Raji (cell line): ENCODE measurements around the gene DAZL.

Experiments used
- POLR2A ChIP-seq: IDR thresholded peaks from 2 replicates; pipeline ENCODE4 v1.6.1; 2011; ENCODE audit warnings: low read depth, low read length, control low read depth; ENCODE audit not compliant: insufficient read depth

Gene DAZL

GRCh38 chr3:16604433-16604832, 790 bp downstream of the DAZL start:
- no peak for TF ChIP-seq POLR2A

- no peak for TF ChIP-seq POLR2A
These were observed 3.7 kb downstream of the DAZL start for GRCh38 chr3:16601537-16602005.

- TF ChIP-seq POLR2A, result no peak
These were observed 4.3 kb downstream of the DAZL start for GRCh38 chr3:16600780-16601536.

- no peak for TF ChIP-seq POLR2A
These were observed 5.5 kb downstream of the DAZL start for GRCh38 chr3:16599694-16600093.

- no peak for TF ChIP-seq POLR2A
These were observed 8.7 kb downstream of the DAZL start for GRCh38 chr3:16596352-16597032.

- no peak for TF ChIP-seq POLR2A
These were observed 9.4 kb downstream of the DAZL start for GRCh38 chr3:16595778-16596177.

- no peak for TF ChIP-seq POLR2A
These were observed 15.2 kb downstream of the DAZL start for GRCh38 chr3:16589867-16590624.

GRCh38 chr3:16589120-16589519, 16.1 kb downstream of the DAZL start:
- TF ChIP-seq POLR2A, result no peak

- TF ChIP-seq POLR2A, result no peak
These were observed 17.6 kb downstream of the DAZL start for GRCh38 chr3:16587681-16588060.

GRCh38 chr3:16587047-16587680, 18.1 kb downstream of the DAZL start:
- TF ChIP-seq POLR2A, result no peak

- no peak for TF ChIP-seq POLR2A
These were observed 20.3 kb downstream of the DAZL start for GRCh38 chr3:16584880-16585279.

- no peak for TF ChIP-seq POLR2A
These were observed 21.7 kb downstream of the DAZL start for GRCh38 chr3:16583551-16583950.

- no peak for TF ChIP-seq POLR2A
These were observed 35.1 kb downstream of the DAZL start for GRCh38 chr3:16570113-16570512.

- no peak for TF ChIP-seq POLR2A
These were observed 36.7 kb downstream of the DAZL start for GRCh38 chr3:16568532-16568931.

GRCh38 chr3:16568115-16568514, 37.1 kb downstream of the DAZL start:
- TF ChIP-seq POLR2A, result no peak
